GM10248 (cell line): ENCODE results near the gene ACTL6B.

Experiments used
- CTCF ChIA-PET: fragments of 300-600 bp; sonication (Branson Sonifier 250); formaldehyde crosslinking; extraction: SDS; loops from one replicate; lab custom pipeline; 2021; ENCODE audit warnings: antibody characterized with exemption; lab: Yijun Ruan, JAX
- POLR2A ChIA-PET: fragments of 350-650 bp; sonication (Branson Sonifier 250); formaldehyde crosslinking; extraction: SDS; loops from one replicate; lab custom pipeline; 2020; ENCODE audit warnings: antibody characterized with exemption; lab: Yijun Ruan, JAX
- DNase-seq: peaks from one replicate; pipeline ENCODE4 v3.0.0; 2012; ENCODE audit errors: extremely low spot score
- CTCF ChIP-seq: IDR thresholded peaks from 2 replicates; pipeline ENCODE4 v1.5.1; 2012; ENCODE audit warnings: mild to moderate bottlenecking, low read depth; ENCODE audit errors: extremely low read depth, missing control alignments, control extremely low read depth

The ACTL6B gene

GRCh38 chr7:100641463-100641859 lies 14.8 kb downstream of the ACTL6B start, which contains the start of gene TFR2:
Gene TFR2 (minus strand): TSS chr7:100641552. CDS start chr7:100641509, 43 bp downstream.
- no peak for TF ChIP-seq CTCF
- ChIA-PET CTCF (interaction anchor here (1.0 to 1.3 kb wide), 2 partner anchors 51 to 53 kb away, joined by 3 to 4 read pairs; no protein-coding TSS in a partner anchor), POLR2A (no interaction called here)
- DNase-seq, result no peak

GRCh38 chr7:100640517-100641440 lies 15.5 kb downstream of the ACTL6B start:
- TF ChIP-seq CTCF, result no peak
- CTCF ChIA-PET, result interaction anchor here (1.4 to 2.6 kb wide), 2 partner anchors 12 to 51 kb away, joined by 3 to 9 read pairs; no protein-coding TSS in a partner anchor
- POLR2A ChIA-PET, result no interaction called here
- DNase-seq, result no peak

- ChIA-PET POLR2A (no interaction called here), CTCF (interaction anchor here (1.4 to 2.6 kb wide), 2 partner anchors 11 to 51 kb away, joined by 3 to 9 read pairs; no protein-coding TSS in a partner anchor)
- DNase-seq, result no peak
- no peak for TF ChIP-seq CTCF
These were observed 16.2 kb downstream of the ACTL6B start for GRCh38 chr7:100639995-100640516.

- ChIA-PET POLR2A (interaction anchor here (0.6 to 0.7 kb wide), 2 partner anchors 49 to 158 kb away, joined by 3 to 5 read pairs; no protein-coding TSS in a partner anchor), CTCF (interaction anchor here (0.8 to 3.0 kb wide), 12 partner anchors 9 to 219 kb away, joined by 3 to 9 read pairs (median 4); partner anchors contain the start of gene SLC12A9)
- peak; percentile 79 for DNase-seq
- peak; percentile 30 for TF ChIP-seq CTCF
These were observed 23.1 kb downstream of the ACTL6B start for GRCh38 chr7:100632951-100633717.

- ChIA-PET POLR2A (no interaction called here), CTCF (interaction anchor here (1.1 to 2.6 kb wide), 12 partner anchors 9 to 580 kb away, joined by 3 to 13 read pairs (median 4); partner anchors contain the start of gene MOSPD3)
- DNase-seq, result no peak
- TF ChIP-seq CTCF, result no peak
These were observed 26.2 kb downstream of the ACTL6B start for GRCh38 chr7:100630066-100630465.

GRCh38 chr7:100629117-100629716 lies 27.0 kb downstream of the ACTL6B start:
- DNase-seq, result no peak
- peak; percentile 53 for TF ChIP-seq CTCF
- CTCF ChIA-PET, result interaction anchor here (0.8 to 2.6 kb wide), 14 partner anchors 10 to 581 kb away, joined by 3 to 13 read pairs (median 4); partner anchors contain the start of genes MOSPD3 and POP7
- POLR2A ChIA-PET, result no interaction called here
